GM12878 (cell line): ENCODE measurements around the gene SERPING1. TPM values are rescaled to one million over a fixed set of nuclear protein-coding genes. Genes with fewer than 3 reads are reported as not detected.

ENCODE experiments used
- BCL3 ChIP-seq: IDR thresholded peaks from 2 replicates; pipeline ENCODE4 v1.6.1; 2011; ENCODE audit warnings: borderline replicate concordance, low read depth, mild to moderate bottlenecking, moderate library complexity, low read length; ENCODE audit not compliant: insufficient read depth, poor library complexity, severe bottlenecking
- EZH2 ChIP-seq: IDR thresholded peaks from 2 replicates; pipeline ENCODE4 v1.6.1; 2012; ENCODE audit warnings: low read depth, mild to moderate bottlenecking, control low read depth, inconsistent platforms, low read length, borderline replicate concordance; ENCODE audit not compliant: control insufficient read depth
- HCFC1 ChIP-seq: fragments of 150-350 bp; IDR thresholded peaks from 2 replicates; pipeline ENCODE4 v1.6.1; 2014; ENCODE audit warnings: low read length
- MTA2 ChIP-seq: fragments of 450-650 bp; IDR thresholded peaks from 2 replicates; pipeline ENCODE4 v1.6.1; 2016; ENCODE audit warnings: low read depth, mild to moderate bottlenecking, moderate library complexity
- MTA3 ChIP-seq: IDR thresholded peaks from 2 replicates; pipeline ENCODE4 v1.6.1; 2012; ENCODE audit warnings: low read length, inconsistent platforms, borderline replicate concordance
- NBN ChIP-seq: fragments of 450-650 bp; IDR thresholded peaks from 2 replicates; pipeline ENCODE4 v1.6.1; 2016
- NFIC ChIP-seq: IDR thresholded peaks from 2 replicates; pipeline ENCODE4 v1.6.1; 2012; ENCODE audit warnings: low read depth, mild to moderate bottlenecking, inconsistent platforms, low read length, moderate library complexity
- NR2C2 ChIP-seq: IDR thresholded peaks from 2 replicates; pipeline ENCODE4 v1.6.1; 2011; ENCODE audit warnings: borderline replicate concordance, low read depth; ENCODE audit not compliant: control insufficient read depth, insufficient read length
- PBX3 ChIP-seq: IDR thresholded peaks from 2 replicates; pipeline ENCODE4 v1.6.1; 2011; ENCODE audit warnings: mild to moderate bottlenecking, low read depth, low read length, moderate library complexity; ENCODE audit not compliant: insufficient replicate concordance
- TAF1 ChIP-seq: IDR thresholded peaks from 2 replicates; pipeline ENCODE4 v1.6.1; 2011; ENCODE audit warnings: mild to moderate bottlenecking, low read depth, low read length, borderline replicate concordance
- TCF12 ChIP-seq: IDR thresholded peaks from 2 replicates; pipeline ENCODE4 v1.6.1; 2011; ENCODE audit warnings: low read depth, mild to moderate bottlenecking, low read length
- polyA plus RNA-seq, 11 experiments: library from polyadenylated mRNA; depleted of rRNA in 4 of 11; unstranded in 6 of 11; stranded (reverse) in 5 of 11; fragments of >200 nt; fragmentation: Nextera tagmentation in 4 of 11; fragmentation: Illumina TruSeq in 1 of 11; extraction: Ambion mirVana in 4 of 11; extraction: Trizol in 1 of 11; gene quantifications; 1 replicate in 1 of 11; 2 replicates in 10 of 11; pipeline versions ENCODE4 v1.2.1 to v1.2.3, GENCODE V29; 2011 to 2016; ENCODE audit warnings: inconsistent platforms in 2 of 11, missing spikeins in 2 of 11, low read depth in 1 of 11
- total RNA-seq, 4 experiments: library from RNA; depleted of rRNA in 3 of 4; stranded (reverse); fragments of >200 nt in 3 of 4; fragmentation: Illumina TruSeq in 1 of 4; extraction: Trizol in 1 of 4; gene quantifications; 2 replicates each; pipeline versions ENCODE4 v1.2.1 to v1.2.3, GENCODE V29; 2013 to 2021

The SERPING1 gene
- total and polyA plus RNA-seq, 10 of the 15 experiments (the other 5 are each of a cell fraction or from before 2014, with no cell fraction given), result 0.24 to 1.4 TPM; not detected in 8

GRCh38 chr11:57567515-57568329 lies 29.8 kb upstream of the SERPING1 start, which contains the start of gene UBE2L6 (continued):
- TF ChIP-seq BCL3 (no peak), MTA3 (no peak), NR2C2 (no peak), TAF1 (no peak), NFIC (no peak), NBN (peak; percentile 49; the same call in 1 of the 2 replicates), EZH2 (no peak), HCFC1 (no peak), MTA2 (no peak), TCF12 (no peak), PBX3 (no peak)
